OCI-LY1 (cell line): ENCODE data around the gene HIBADH.

Experiments used
- EZH2 ChIP-seq: fragments of 200-600 bp; sonication (generic), shearing (Covaris generic); IDR thresholded peaks from 2 replicates; pipeline ENCODE4 v1.8.0; 2017; ENCODE audit warnings: borderline replicate concordance, mixed run types, mild to moderate bottlenecking, antibody characterized with exemption, low read length, moderate library complexity, mixed read lengths
- TF ChIP-seq, protein P1 (sequence below): fragments of 200-600 bp; sonication (generic), shearing (Covaris generic); IDR thresholded peaks from 2 replicates; pipeline ENCODE4 v1.5.1; 2017; ENCODE audit warnings: mild to moderate bottlenecking, antibody characterized with exemption, low read length, moderate library complexity, mixed read lengths

DNA sequence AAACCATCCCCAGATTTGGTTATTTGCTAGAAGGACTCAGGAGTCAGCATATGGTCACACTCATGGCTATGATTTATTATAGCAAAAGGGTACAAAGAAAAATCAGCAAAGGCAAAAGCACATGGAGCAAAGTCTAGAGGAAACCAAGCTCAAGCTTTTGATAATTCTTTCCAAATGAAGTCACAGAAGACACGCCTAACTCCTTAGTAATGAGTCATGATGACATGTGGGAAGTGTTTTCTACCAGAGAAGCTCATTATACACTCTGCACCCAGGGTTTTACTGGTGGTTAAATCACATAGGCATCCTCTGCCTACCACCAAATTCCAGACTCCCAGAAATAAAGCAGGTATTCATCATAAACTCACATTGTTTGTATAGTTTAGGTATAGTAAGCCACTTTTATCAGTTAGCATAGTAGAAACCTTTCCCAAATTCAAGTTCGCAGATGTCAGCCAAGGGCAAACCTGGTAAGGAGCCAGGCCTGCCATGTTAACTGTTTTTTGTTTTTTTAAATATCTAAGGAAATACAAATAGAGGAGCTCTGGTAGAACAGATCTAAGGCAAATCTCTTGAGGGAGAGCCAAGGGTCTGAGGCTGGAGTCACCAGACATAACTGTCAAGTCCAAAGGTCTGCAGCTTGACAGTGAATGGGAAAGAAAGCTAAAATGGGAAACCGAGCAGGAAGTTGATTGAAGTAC, 15.4 kb upstream of the HIBADH start:
- TF ChIP-seq, protein P1, sequence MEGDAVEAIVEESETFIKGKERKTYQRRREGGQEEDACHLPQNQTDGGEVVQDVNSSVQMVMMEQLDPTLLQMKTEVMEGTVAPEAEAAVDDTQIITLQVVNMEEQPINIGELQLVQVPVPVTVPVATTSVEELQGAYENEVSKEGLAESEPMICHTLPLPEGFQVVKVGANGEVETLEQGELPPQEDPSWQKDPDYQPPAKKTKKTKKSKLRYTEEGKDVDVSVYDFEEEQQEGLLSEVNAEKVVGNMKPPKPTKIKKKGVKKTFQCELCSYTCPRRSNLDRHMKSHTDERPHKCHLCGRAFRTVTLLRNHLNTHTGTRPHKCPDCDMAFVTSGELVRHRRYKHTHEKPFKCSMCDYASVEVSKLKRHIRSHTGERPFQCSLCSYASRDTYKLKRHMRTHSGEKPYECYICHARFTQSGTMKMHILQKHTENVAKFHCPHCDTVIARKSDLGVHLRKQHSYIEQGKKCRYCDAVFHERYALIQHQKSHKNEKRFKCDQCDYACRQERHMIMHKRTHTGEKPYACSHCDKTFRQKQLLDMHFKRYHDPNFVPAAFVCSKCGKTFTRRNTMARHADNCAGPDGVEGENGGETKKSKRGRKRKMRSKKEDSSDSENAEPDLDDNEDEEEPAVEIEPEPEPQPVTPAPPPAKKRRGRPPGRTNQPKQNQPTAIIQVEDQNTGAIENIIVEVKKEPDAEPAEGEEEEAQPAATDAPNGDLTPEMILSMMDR, result no peak
- no peak for TF ChIP-seq EZH2
